Measurements from ENCODE around the gene COQ9.

Gene COQ9

GRCh38 chr16:57485916-57486857 lies 38.9 kb downstream of the COQ9 start, which contains the start of gene DOK4:
Gene DOK4 (minus strand): TSS chr16:57486493. CDS start chr16:57479507, 6,986 bp downstream.
- WGBS (ENCODE audit: extremely low coverage, insufficient coverage, low lambda C conversion rate), result no CpG with 5 or more reads among the region's 73 CpGs
- Histone ChIP-seq H3K4me3 (ENCODE audit: low read length) (peak within 1 kb of the TSS; percentile 74), H3K18ac (ENCODE audit: low read length) (peak within 1 kb of the TSS; percentile 1), H3K4ac (ENCODE audit: low read depth, low read length) (no peak within 1 kb of the TSS), H2BK15ac (replicated peaks; ENCODE audit: low read depth) (no peak within 1 kb of the TSS), H3K79me1 (ENCODE audit: low read length) (no peaks in the 10 kb centered on the region), H3K27ac (ENCODE audit: low read depth, low read length) (no peak within 1 kb of the TSS), H3K9ac (ENCODE audit: low read length) (peak within 1 kb of the TSS; percentile 86), H3K23ac (ENCODE audit: low read length) (peak within 1 kb of the TSS; percentile 50), H2BK120ac (ENCODE audit: low read depth, low read length) (no peak within 1 kb of the TSS), H3K36me3 (ENCODE audit: control insufficient read depth, insufficient read depth, low read length) (no peaks in the 10 kb centered on the region), H3K4me2 (ENCODE audit: low read length) (peak within 1 kb of the TSS; percentile 92), H4K5ac (ENCODE audit: low read length) (no peak within 1 kb of the TSS), H2BK5ac (ENCODE audit: low read length) (no peak within 1 kb of the TSS), H4K8ac (ENCODE audit: low read depth, low read length) (no peak within 1 kb of the TSS), H3K79me2 (ENCODE audit: control insufficient read depth, insufficient read depth, low read length) (no peaks in the 10 kb centered on the region), H2AK5ac (ENCODE audit: low read length) (no peak within 1 kb of the TSS), H3K27me3 (ENCODE audit: insufficient read depth, low read length, poor library complexity) (no peaks in the 10 kb centered on the region), H3K4me1 (ENCODE audit: control insufficient read depth, low read depth, low read length) (peaks cover 1% of the 10 kb centered on the region), H3K56ac (ENCODE audit: low read length) (peak within 1 kb of the TSS; percentile 59)
- DNase-seq, result peak; percentile 75

- Histone ChIP-seq H3K36me3 (ENCODE audit: control insufficient read depth, insufficient read depth, low read length) (no peaks in the 10 kb centered on the region), H2AK5ac (ENCODE audit: low read length) (no peak overlapping the region), H4K8ac (ENCODE audit: low read depth, low read length) (no peak overlapping the region), H3K4ac (ENCODE audit: low read depth, low read length) (no peak overlapping the region), H3K56ac (ENCODE audit: low read length) (peak overlapping the region; percentile 52), H3K4me3 (ENCODE audit: low read length) (no peak overlapping the region), H2BK5ac (ENCODE audit: low read length) (no peak overlapping the region), H3K27ac (ENCODE audit: low read depth, low read length) (no peak overlapping the region), H2BK120ac (ENCODE audit: low read depth, low read length) (no peak overlapping the region), H3K9ac (ENCODE audit: low read length) (no peak overlapping the region), H3K79me2 (ENCODE audit: control insufficient read depth, insufficient read depth, low read length) (no peaks in the 10 kb centered on the region), H3K23ac (ENCODE audit: low read length) (no peak overlapping the region), H4K5ac (ENCODE audit: low read length) (no peak overlapping the region), H2BK15ac (replicated peaks; ENCODE audit: low read depth) (no peak overlapping the region), H3K4me2 (ENCODE audit: low read length) (no peak overlapping the region), H3K79me1 (ENCODE audit: low read length) (no peaks in the 10 kb centered on the region), H3K27me3 (ENCODE audit: insufficient read depth, low read length, poor library complexity) (no peaks in the 10 kb centered on the region), H3K18ac (ENCODE audit: low read length) (no peak overlapping the region), H3K4me1 (ENCODE audit: control insufficient read depth, low read depth, low read length) (peaks cover 1% of the 10 kb centered on the region)
- DNase-seq, result no peak
- WGBS (ENCODE audit: extremely low coverage, insufficient coverage, low lambda C conversion rate), result no CpG with 5 or more reads among the region's 8 CpGs
Measured at GRCh38 chr16:57486858-57487834, 39.9 kb downstream of the COQ9 start.

GRCh38 chr16:57489229-57489628 lies 42.0 kb downstream of the COQ9 start:
- no peaks in the 10 kb centered on the region for H3K79me1 ChIP-seq (ENCODE audit: low read length)
- no peak overlapping the region for H4K8ac ChIP-seq (ENCODE audit: low read depth, low read length)
- no peaks in the 10 kb centered on the region for H3K27me3 ChIP-seq (ENCODE audit: insufficient read depth, low read length, poor library complexity)
- no peak overlapping the region for H2BK15ac ChIP-seq (replicated peaks; ENCODE audit: low read depth)
- H3K4me3 ChIP-seq (ENCODE audit: low read length), result no peak overlapping the region
- no peak overlapping the region for H2BK5ac ChIP-seq (ENCODE audit: low read length)
- peaks cover 1% of the 10 kb centered on the region for H3K4me1 ChIP-seq (ENCODE audit: control insufficient read depth, low read depth, low read length)
- H3K36me3 ChIP-seq (ENCODE audit: control insufficient read depth, insufficient read depth, low read length), result no peaks in the 10 kb centered on the region
- no peak overlapping the region for H2BK120ac ChIP-seq (ENCODE audit: low read depth, low read length)
- no peak overlapping the region for H3K9ac ChIP-seq (ENCODE audit: low read length)
- no peak for DNase-seq
- H2AK5ac ChIP-seq (ENCODE audit: low read length), result no peak overlapping the region
- H3K56ac ChIP-seq (ENCODE audit: low read length), result no peak overlapping the region
- H4K5ac ChIP-seq (ENCODE audit: low read length), result no peak overlapping the region
- no peak overlapping the region for H3K27ac ChIP-seq (ENCODE audit: low read depth, low read length)
- no peaks in the 10 kb centered on the region for H3K79me2 ChIP-seq (ENCODE audit: control insufficient read depth, insufficient read depth, low read length)
- no peak overlapping the region for H3K18ac ChIP-seq (ENCODE audit: low read length)
- H3K23ac ChIP-seq (ENCODE audit: low read length), result no peak overlapping the region
- H3K4ac ChIP-seq (ENCODE audit: low read depth, low read length), result no peak overlapping the region
- WGBS (ENCODE audit: extremely low coverage, insufficient coverage, low lambda C conversion rate), result no CpG with 5 or more reads among the region's 5 CpGs
- no peak overlapping the region for H3K4me2 ChIP-seq (ENCODE audit: low read length)

- H3K23ac ChIP-seq (ENCODE audit: low read length), result no peak overlapping the region
- H3K4me1 ChIP-seq (ENCODE audit: control insufficient read depth, low read depth, low read length), result no peaks in the 10 kb centered on the region
- no peak overlapping the region for H2AK5ac ChIP-seq (ENCODE audit: low read length)
- no peaks in the 10 kb centered on the region for H3K27me3 ChIP-seq (ENCODE audit: insufficient read depth, low read length, poor library complexity)
- H4K8ac ChIP-seq (ENCODE audit: low read depth, low read length), result no peak overlapping the region
- no peak overlapping the region for H3K4me3 ChIP-seq (ENCODE audit: low read length)
- no CpG with 5 or more reads among the region's 4 CpGs for WGBS (ENCODE audit: extremely low coverage, insufficient coverage, low lambda C conversion rate)
- H4K5ac ChIP-seq (ENCODE audit: low read length), result no peak overlapping the region
- H3K36me3 ChIP-seq (ENCODE audit: control insufficient read depth, insufficient read depth, low read length), result no peaks in the 10 kb centered on the region
- H3K4ac ChIP-seq (ENCODE audit: low read depth, low read length), result no peak overlapping the region
- no peak overlapping the region for H2BK15ac ChIP-seq (replicated peaks; ENCODE audit: low read depth)
- H3K79me1 ChIP-seq (ENCODE audit: low read length), result no peaks in the 10 kb centered on the region
- no peak for DNase-seq
- H3K56ac ChIP-seq (ENCODE audit: low read length), result no peak overlapping the region
- H3K79me2 ChIP-seq (ENCODE audit: control insufficient read depth, insufficient read depth, low read length), result no peaks in the 10 kb centered on the region
- no peak overlapping the region for H3K27ac ChIP-seq (ENCODE audit: low read depth, low read length)
- no peak overlapping the region for H2BK5ac ChIP-seq (ENCODE audit: low read length)
- no peak overlapping the region for H2BK120ac ChIP-seq (ENCODE audit: low read depth, low read length)
- no peak overlapping the region for H3K4me2 ChIP-seq (ENCODE audit: low read length)
- no peak overlapping the region for H3K9ac ChIP-seq (ENCODE audit: low read length)
- H3K18ac ChIP-seq (ENCODE audit: low read length), result no peak overlapping the region
Measured at GRCh38 chr16:57493767-57494166, 46.5 kb downstream of the COQ9 start.

GRCh38 chr16:57497121-57497520 lies 49.8 kb downstream of the COQ9 start:
- Histone ChIP-seq H2AK5ac (ENCODE audit: low read length) (no peak overlapping the region), H4K5ac (ENCODE audit: low read length) (no peak overlapping the region), H3K27ac (ENCODE audit: low read depth, low read length) (no peak overlapping the region), H3K27me3 (ENCODE audit: insufficient read depth, low read length, poor library complexity) (no peaks in the 10 kb centered on the region), H3K4ac (ENCODE audit: low read depth, low read length) (no peak overlapping the region), H3K4me3 (ENCODE audit: low read length) (no peak overlapping the region), H2BK5ac (ENCODE audit: low read length) (no peak overlapping the region), H3K79me1 (ENCODE audit: low read length) (no peaks in the 10 kb centered on the region), H3K79me2 (ENCODE audit: control insufficient read depth, insufficient read depth, low read length) (no peaks in the 10 kb centered on the region), H3K9ac (ENCODE audit: low read length) (no peak overlapping the region), H3K23ac (ENCODE audit: low read length) (no peak overlapping the region), H4K8ac (ENCODE audit: low read depth, low read length) (no peak overlapping the region), H3K56ac (ENCODE audit: low read length) (no peak overlapping the region), H3K36me3 (ENCODE audit: control insufficient read depth, insufficient read depth, low read length) (no peaks in the 10 kb centered on the region), H3K4me2 (ENCODE audit: low read length) (no peak overlapping the region), H3K18ac (ENCODE audit: low read length) (no peak overlapping the region), H2BK15ac (replicated peaks; ENCODE audit: low read depth) (no peak overlapping the region), H2BK120ac (ENCODE audit: low read depth, low read length) (no peak overlapping the region), H3K4me1 (ENCODE audit: control insufficient read depth, low read depth, low read length) (peaks cover 3% of the 10 kb centered on the region)
- no CpG with 5 or more reads among the region's 13 CpGs for WGBS (ENCODE audit: extremely low coverage, insufficient coverage, low lambda C conversion rate)
- DNase-seq, result no peak

Measured in mesendoderm (in vitro differentiated cells).